GM03348 (cell line): Measurements from ENCODE around the gene SLC27A6.
"Not testable (repeated sequence)": the region's sequence is repeated elsewhere in the genome, so short reads cannot be mapped to it uniquely, and the experiment has no call there.

Source experiments
- DNase-seq: peaks from one replicate; pipeline ENCODE4 v3.0.0; 2012; ENCODE audit warnings: low spot score

The SLC27A6 gene

DNA sequence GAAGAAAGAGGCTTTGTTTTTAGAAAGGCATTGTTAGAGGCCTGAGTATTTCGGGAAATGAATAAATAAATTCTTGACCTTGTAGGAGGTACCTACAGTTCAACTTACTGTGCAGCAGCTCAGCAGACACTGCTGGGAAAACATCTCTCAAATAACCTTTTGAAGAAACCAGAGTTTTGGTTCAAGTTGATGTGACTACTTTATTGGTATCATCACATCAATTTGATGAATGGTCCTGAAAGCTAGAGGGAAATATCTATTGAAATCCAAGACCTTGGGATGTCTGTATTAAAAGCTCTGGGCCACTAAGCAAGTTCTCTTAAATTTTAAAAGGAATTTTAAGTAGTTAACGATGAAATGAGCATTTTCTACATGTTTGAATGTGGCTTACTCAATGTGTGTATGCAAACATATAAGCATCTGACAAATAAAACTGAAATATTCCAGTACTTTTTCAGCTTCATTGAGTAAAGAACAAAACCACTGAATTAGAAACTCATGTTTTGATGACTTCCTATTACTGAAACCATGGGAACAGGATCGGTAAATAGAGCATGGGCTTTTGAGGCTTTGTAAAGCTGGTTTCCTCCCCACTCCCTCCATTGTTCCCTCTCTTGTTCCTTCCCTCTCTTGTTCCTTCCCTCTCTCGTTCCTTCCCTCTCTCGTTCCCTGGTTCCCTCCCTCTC is 36.7 kb downstream of the SLC27A6 start:
- no peak for DNase-seq

DNA sequence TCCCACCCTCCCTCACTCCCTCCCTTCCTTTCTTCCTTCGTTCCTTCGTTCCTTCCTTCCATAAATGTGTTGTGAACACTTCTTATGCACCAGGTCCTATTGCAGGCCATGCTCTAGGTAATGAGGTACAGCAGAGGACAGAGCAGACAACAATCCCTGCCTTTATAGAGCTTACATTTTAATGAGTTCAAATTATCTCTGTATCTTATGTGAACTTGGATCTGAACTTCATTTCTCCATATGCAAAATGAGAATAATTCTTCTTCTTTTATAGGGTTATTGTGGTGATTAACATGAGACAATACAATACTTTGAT is 37.2 kb downstream of the SLC27A6 start:
- no peak for DNase-seq

DNA sequence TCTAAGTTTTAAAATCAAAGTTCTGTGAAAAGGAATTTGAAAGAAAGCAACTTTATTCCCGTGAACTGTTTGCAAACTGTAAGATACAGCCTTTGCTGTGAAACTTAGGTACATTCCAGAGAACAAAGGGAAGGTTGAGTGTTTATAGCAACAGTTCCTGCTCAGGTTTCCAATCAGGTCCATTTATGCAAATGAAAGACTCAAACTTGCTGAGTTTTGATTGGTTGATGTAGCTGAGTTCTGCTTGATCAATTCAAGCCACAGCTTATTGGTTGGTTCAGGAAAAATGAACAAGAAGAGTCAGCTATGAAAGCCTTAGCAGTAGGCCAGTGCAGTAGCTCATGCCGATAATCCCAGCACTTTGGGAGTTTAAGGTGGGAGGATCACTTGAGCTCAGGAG is 37.9 kb downstream of the SLC27A6 start:
- DNase-seq, result no peak

DNA sequence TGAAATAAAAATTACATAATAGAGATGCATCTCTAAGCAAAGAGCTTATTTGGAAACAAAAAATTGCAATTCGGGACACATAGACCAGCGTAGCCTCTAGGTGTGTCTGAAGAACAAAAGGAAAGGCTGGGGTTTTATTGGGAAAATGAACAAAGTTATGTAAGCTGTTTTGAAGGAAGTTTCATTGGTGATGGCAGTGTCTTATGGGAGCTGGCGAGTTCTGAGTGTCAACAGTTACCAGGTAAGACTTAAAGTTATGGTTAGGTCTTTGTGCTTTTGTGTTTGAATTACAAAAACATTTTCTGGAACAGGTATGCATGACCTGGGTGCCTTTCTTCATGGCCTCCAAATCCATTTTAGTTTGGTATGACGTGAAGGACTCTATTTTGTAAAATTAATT is 48.9 kb downstream of the SLC27A6 start:
- no peak for DNase-seq

DNA sequence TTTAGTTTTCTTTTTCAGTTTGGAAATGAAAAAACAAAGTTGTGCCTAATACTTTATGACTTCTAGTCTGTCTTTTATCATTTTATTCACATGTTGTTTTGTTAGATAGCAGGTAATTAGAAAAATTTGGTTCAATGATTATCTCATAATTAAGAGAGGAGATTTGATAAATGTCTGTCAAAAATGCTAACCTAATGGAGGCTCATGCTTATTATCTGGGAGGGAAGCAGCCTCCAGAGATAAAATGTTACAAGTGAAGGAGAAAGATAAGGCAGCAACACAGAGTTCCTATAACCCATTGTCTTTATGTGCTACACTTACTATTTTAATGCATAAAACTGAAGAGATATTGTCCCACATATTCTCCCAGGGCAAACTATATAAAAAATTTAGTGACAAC is 53.5 kb downstream of the SLC27A6 start:
- DNase-seq, result no peak

DNA sequence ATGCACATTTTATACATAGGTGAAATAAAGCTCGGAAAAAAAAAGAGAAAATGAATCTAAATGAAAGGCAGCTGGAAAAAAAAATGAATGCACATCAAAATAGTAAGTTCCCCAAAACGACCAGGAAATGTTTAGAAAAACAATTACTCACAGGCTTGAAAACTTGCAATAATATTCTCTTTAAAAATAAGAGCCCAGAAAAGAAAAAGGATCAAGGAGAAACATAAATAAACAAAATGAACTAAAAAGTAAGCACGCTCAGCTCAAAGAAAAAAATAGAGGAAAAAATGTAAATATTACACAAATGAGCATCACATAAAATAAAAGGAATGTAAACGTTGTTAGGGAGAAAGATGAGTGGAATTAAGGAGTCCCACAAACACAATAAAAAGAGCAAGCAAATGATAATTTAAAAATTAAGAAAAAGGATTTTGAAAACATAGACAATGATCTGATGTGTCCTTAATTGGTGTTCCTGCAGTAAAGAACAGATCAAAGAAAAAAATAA is 54.2 kb downstream of the SLC27A6 start:
- DNase-seq, result no peak

DNA sequence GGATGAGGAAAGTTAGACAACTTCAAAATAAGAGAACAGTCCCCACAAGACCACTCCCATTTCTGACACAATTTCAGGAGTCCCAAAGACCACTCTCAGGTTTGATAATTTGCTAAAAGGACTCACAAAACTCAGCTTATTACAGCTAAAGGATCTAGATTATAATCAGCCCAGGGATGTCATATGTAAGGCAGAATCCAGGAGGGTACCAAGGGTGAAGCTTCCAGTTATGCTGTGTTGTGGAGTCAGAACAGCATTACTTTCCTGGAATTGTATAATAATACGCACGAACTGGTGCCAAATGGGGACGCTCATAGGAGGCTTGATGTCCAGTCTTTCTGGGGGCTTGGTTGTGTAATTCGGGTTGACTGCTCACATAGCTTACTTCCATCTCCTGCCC is 55.4 kb downstream of the SLC27A6 start:
- no peak for DNase-seq

DNA sequence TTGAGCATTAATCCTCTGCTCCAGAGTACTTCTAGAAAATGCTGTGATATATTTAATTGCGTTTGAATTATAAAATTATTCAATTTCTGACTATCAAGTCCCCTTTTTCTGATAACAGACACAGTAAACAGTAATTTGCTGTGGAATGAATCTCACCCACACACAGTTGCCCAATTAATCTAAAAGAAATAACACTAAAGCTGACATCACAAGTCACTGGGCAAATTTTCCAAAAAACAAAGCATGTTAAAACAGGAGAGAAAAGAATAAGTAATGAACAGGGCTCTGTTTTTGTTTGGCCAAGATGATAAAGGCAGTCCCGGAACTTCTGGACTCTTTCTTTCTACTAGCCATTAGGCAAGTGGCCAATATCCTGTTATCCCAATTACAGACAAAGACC is 56.5 kb downstream of the SLC27A6 start:
- no peak for DNase-seq

DNA sequence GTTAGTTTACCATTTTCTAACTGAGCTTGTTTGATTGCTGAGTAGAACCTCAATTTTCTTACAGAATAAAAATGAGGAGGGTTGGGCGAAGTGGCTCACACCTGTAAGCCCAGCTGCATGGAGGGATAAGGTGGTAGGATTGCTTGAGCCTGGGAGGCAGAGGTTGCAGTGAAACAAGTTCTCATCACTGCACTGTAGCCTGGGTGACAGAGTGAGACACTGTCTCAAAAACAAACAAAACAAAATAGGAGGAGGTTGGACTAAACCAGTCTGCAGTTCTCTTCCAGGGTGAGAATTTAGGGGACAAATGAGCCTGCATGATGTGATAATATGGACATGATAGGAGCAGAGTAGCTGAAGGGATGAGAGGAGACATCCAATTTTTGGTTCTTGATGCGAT is 57.3 kb downstream of the SLC27A6 start:
- DNase-seq, result no peak

DNA sequence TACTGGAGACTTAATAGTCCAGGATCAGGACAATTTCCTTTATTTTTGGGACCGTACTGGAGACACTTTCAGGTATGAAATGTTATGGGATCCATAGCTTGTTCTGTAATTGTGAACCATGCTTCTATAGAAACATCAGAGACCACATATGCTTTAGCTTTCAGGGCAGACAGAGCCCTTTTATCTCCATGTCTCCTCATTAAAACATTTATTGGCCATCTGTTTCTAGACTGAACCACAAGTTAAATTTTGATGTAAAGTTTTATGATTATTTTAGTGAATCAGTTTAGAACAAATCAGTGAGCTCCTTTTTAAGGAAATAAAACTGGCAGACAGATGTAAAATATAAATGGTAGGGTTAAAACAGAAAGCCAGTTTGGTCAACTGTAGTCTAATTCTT is 62.0 kb downstream of the SLC27A6 start:
- DNase-seq, result no peak

DNA sequence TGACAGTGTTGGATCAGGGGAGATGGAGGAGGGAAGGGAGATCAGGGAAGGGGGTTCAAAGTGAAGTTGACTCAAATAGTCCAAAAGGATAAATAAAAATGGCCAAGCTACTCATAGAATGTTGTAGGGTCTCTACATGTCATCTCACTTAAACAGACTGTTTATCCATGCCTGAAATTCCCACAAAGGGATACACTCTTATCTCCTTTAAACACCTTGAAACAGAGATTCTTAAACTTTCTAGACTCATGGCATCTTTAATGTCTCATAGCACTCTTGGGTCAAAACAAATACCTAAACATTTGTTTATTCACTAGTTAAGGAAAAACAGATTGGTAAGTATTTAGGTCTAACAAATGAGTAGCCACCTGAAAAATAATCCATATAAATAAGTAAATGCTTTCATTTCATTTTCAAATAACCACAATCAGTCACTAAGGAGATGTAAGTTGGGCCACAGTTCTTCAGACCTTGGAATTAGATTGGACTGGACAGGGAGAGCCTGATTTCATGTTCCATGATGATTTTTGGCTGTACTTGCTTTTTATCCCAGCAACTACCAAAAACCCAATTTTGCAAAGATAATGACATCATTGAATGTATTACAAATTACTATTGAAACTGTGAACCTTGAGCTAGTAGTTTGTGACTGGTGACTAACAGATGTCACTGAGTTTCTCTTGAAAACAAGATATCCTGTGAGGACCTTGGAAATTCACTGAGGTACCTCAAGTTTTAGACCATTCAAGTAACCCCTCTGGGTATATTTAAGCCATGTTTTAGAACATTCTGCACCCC is 66.8 kb downstream of the SLC27A6 start:
- DNase-seq, result no peak

DNA sequence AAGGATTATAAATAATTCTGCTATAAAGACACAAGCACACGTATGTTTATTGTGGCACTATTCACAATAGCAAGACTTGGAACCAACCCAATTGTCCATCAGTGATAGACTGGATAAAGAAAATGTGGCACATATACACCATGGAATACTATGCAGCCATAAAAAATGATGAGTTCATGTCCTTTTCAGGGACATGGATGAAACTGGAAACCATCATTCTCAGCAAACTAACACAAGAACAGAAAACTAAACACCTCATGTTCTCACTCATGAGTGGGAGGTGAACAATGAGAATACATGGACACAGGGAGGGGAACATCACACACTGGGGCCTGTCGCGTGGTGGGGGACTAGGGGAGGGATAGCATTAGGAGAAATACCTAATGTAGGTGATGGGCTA is 71.0 kb downstream of the SLC27A6 start:
- DNase-seq, result not testable (repeated sequence)

DNA sequence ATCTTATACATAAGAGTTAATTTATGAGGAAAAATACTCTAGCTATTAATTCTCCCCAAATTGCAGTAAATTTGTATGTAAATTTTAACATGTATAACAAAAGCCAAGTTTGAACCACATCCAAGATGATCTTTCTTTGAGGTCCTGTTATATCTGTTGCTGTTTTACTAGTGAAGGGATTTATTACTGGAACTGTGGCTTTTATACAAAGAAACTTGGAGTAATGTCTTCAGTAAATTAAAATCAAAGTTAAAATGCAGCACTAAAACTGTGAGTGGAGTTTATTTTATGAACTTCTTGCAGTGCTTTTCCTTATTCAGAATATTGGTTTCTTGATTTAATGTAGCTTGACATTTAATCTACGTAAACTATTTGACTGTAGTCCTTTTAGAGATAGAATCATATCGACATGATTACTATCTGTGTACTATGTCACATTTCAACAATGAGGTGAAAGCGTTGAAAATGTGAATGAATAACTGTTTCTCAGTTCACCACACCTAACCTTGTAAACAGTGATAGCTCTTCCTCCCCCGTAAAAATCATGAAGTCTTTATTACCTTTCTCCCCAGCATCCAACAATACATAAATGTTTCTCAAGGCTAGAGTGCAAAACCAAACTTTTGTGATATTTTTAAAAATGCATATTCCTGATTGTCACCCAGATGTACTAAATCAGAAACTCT is 76.1 kb downstream of the SLC27A6 start:
- no peak for DNase-seq

DNA sequence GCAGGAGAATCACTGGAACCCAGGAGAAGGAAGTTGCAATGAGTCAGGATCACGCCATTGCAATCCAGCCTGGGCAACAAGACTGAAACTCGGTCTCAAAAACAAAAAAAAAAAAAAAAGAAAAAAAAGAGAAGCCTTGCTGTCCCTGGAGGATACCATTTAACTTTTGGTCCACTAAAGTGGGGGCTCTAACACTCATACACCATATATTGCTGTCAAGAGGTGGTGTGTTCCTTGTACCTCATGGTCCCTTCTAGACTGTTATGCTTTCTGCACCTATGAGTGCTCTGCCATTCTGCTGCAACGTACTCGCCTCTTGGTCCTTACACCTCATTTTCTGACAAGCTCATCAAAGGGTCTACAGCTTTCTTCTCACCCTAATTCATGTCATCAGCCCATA is 77.0 kb downstream of the SLC27A6 start:
- no peak for DNase-seq

DNA sequence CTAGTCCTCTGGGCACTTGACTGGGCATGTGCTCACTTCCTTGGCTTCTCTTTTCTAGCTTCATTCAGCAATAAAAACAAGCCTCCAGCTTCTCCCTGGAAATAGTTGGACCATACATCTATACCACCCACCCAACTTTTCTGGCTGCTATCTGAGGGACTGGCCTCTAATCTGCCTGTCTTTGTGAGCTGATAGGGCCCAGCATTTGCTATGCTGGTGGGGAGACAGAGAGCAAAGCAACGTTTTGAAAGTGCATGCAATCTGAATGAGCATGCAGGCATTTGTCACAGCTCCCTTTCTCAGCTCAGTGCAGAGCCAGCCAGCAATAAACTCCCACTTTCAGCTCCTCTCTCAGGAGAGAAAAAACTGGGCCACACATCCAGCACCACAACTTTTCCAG is 78.6 kb downstream of the SLC27A6 start:
- no peak for DNase-seq

DNA sequence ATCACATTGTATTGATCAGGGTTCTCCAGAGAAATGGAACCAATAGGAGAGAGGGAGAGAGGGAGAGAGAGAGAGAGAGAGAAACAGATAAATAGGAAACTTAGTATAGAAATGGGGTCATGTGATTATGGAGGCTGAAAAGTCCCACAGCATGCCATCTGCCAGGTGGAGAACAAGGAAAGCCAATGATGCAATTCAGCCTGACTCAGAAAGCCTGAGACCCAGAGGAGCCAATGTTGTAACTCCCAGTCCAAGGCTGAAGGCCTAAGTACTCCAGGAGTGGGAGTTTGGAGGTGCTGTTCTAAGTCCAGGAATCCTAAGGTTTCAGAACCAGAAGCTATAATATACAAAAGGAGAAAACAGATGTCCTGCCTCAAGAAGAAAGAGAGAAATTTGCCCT is 80.9 kb downstream of the SLC27A6 start:
- no peak for DNase-seq

DNA sequence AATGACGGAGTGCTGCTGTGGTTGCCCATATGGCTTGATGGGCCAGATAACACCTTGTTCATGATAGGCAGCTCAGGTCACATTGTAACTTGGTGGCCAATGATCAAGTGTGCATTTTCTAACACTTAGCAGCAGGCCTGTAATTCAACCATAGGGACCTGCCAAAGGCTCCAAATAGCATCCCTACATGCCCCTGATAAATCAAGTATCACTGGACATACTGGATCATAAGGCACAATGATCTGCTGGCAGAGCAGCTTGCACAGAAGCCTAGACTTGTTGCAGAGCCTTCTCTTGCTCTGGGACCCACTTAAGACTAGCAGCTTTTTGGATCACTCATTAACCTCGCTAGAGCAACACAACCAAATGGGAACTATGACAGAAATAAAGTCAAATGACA is 83.2 kb downstream of the SLC27A6 start:
- DNase-seq, result no peak

DNA sequence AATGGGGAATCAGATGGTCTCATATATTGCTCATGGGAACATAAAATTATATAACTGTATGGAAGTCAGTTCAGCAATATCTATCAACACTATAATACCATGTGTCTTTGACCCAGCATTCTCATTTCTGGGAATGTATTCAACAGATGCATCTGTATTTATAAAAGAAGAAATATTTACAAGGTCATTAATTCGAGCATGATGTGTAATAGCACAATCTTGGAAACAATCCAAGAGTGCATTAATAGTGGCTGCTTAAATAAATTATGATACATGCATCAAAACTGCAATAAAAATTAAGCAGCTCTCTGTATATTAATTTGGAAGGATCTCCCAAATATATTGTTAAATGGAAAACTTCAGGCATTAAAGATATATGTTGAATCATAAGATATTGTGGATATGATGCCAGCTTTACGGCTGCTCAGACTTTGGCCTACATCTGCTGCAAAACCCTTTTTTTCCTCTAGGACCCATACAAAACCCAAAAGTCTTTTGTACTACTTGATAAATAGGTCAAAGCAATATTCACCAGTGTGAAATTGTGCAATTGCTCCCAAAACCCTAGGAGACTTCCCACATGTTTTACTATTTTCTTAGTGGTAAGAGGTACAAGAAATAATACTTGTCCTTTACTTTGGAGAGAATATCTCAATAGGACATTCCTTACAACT is 84.0 kb downstream of the SLC27A6 start:
- DNase-seq, result no peak

DNA sequence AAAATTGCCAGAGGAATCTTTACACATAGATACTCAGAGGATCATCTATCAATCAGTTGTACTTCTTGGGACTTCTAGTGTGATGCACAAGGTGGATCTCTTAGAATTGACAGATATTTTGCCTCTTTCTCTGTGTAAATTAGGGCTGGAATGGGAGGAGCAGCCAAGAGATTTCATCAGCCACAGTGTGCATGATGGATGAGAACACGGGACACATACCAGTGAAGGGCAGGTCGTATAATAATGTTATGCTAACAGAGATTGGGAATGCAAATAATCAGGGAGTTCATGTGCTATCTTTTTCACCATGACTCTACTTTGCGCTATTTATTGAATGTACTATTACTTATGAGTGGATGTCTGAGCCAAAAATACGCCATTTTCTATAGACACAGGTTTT is 86.0 kb downstream of the SLC27A6 start:
- DNase-seq, result no peak

DNA sequence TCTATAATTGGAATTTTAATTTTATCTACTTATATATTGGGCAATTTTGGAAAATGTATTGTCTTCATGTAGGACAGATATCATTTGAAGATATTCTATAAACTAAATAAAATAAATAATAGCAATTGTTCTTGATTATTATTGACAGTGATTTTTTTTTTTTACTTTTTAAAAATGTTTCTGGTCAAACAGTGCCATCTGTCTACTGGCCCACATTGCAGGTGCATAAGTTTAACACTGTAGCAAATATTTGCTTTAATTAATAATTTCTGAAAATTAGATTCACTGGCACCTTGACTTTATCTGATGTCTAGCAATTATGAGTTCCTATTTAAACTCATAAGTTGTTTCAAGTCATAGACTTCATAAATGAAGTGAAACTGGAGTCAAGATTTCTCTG is 88.2 kb downstream of the SLC27A6 start:
- DNase-seq, result no peak

DNA sequence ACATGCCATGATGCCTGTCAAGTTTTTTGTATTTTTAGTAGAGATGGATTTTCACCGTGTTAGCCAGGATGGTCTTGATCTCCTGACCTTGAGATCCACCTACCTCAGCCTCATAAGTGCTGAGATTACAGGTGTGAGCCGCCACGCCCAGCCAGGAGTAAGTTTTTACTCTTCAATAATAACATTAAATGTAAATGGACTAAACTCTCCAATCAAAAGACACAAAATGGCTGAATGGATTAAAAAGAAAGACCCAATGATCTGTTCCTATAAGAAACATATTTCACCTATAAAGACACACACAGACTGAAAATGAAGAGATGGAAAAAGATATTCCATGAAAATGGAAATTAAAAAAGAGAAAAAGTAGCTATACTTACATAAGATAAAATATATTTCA is 92.0 kb downstream of the SLC27A6 start:
- no peak for DNase-seq

DNA sequence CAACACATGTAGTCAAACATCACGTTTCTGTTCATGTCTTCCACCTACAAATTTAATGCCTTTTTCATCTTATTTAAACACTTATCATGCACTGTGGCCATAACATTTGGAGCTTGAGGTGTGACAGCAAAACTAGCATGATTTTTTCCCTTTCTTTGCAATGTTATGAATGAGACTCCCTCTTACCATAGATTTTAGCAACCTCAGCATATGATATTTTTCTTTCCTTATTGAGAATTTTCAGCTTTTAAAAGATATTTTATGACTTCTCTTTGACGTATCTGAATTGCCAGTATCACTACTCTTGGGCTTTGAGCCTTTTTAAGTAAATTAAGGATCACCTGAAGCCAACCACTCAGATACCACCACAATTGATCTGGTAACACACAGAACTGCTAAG is 96.6 kb downstream of the SLC27A6 start:
- DNase-seq, result no peak
